Neutrophil (primary cell): ENCODE data around the gene NAALAD2.
"Not testable (repeated sequence)": the region's sequence is repeated elsewhere in the genome, so short reads cannot be mapped to it uniquely, and the experiment has no call there.

Source experiments
- H3K27ac ChIP-seq: fragments of 200-600 bp; sonication (generic); 2 replicates; pipeline ENCODE4 v1.5.1; 2016; ENCODE audit warnings: mild to moderate bottlenecking, moderate library complexity
- H3K27me3 ChIP-seq: fragments of 200-600 bp; sonication (generic); 2 replicates; pipeline ENCODE4 v1.6.0; 2016; ENCODE audit warnings: mild to moderate bottlenecking
- H3K36me3 ChIP-seq: fragments of 200-600 bp; sonication (generic); 2 replicates; pipeline ENCODE4 v1.5.1; 2017
- H3K4me1 ChIP-seq, 2 experiments: fragments of 200-600 bp in 1 of 2; sonication (generic) in 1 of 2; 1 replicate in 1 of 2; 2 replicates in 1 of 2; pipeline versions ENCODE4 v1.5.1 to v1.6.1; 2013 to 2016; ENCODE audit warnings: low read depth in 1 of 2, low read length in 1 of 2, mild to moderate bottlenecking in 1 of 2, moderate library complexity in 1 of 2; ENCODE audit not compliant: control insufficient read depth in 1 of 2, insufficient read depth in 1 of 2
- H3K4me3 ChIP-seq, 2 experiments: fragments of 200-600 bp in 1 of 2; sonication (generic) in 1 of 2; 1 replicate in 1 of 2; 2 replicates in 1 of 2; pipeline ENCODE4 v1.5.1; 2013 to 2016; ENCODE audit warnings: low read depth in 1 of 2, low read length in 1 of 2, mild to moderate bottlenecking in 1 of 2, moderate library complexity in 1 of 2
- H3K9me3 ChIP-seq: fragments of 200-600 bp; sonication (generic); 2 replicates; pipeline ENCODE4 v1.5.1; 2016
- TF ChIP-seq, protein P1 (sequence below): fragments of 200-600 bp; sonication (generic); IDR thresholded peaks from 2 replicates; pipeline ENCODE4 v1.5.1; 2016; ENCODE audit warnings: antibody characterized with exemption

NAALAD2 gene

GRCh38 chr11:90134478-90135003, at the start of gene NAALAD2:
Gene NAALAD2 (plus strand): TSS chr11:90134663. CDS start chr11:90134759, 96 bp downstream.
- H3K4me3 ChIP-seq: no peak within 1 kb of the TSS
- TF ChIP-seq, protein P1, sequence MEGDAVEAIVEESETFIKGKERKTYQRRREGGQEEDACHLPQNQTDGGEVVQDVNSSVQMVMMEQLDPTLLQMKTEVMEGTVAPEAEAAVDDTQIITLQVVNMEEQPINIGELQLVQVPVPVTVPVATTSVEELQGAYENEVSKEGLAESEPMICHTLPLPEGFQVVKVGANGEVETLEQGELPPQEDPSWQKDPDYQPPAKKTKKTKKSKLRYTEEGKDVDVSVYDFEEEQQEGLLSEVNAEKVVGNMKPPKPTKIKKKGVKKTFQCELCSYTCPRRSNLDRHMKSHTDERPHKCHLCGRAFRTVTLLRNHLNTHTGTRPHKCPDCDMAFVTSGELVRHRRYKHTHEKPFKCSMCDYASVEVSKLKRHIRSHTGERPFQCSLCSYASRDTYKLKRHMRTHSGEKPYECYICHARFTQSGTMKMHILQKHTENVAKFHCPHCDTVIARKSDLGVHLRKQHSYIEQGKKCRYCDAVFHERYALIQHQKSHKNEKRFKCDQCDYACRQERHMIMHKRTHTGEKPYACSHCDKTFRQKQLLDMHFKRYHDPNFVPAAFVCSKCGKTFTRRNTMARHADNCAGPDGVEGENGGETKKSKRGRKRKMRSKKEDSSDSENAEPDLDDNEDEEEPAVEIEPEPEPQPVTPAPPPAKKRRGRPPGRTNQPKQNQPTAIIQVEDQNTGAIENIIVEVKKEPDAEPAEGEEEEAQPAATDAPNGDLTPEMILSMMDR: no peak
- H3K27me3 ChIP-seq: peaks cover 42% of the 10 kb centered on the region
- H3K27ac ChIP-seq: no peak within 1 kb of the TSS
- H3K9me3 ChIP-seq: no peaks in the 10 kb centered on the region
- no peaks in the 10 kb centered on the region for H3K4me1 ChIP-seq
- no peaks in the 10 kb centered on the region for H3K36me3 ChIP-seq

GRCh38 chr11:90085650-90086049, 48.8 kb upstream of the NAALAD2 start, which contains the start of gene UBTFL1:
Gene UBTFL1 (plus strand): TSS chr11:90085950. CDS start chr11:90085950, 0 bp downstream.
- H3K27me3 ChIP-seq, H3K4me3 ChIP-seq, H3K9me3 ChIP-seq, H3K36me3 ChIP-seq, H3K4me1 ChIP-seq, H3K27ac ChIP-seq: not testable (repeated sequence)

DNA sequence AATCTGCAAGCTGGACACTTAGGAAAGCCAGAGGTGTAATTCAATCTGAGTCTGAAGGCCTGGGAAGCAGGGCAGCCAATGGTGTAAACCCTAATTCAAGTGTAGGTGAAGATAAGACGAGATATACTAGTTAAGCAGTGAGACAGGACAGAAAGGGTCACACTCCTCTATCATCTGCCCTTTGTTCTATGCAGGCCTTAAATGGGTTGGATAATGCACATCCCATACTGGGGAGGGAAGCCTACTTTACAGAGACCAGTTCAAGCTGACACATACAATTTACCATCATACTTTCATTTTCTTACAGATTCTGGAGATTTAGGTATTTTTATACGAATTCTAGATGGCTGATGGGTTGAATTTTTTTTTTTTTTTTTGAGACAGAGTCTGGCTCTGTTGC, 45.7 kb upstream of the NAALAD2 start:
- H3K27ac ChIP-seq, H3K27me3 ChIP-seq, H3K36me3 ChIP-seq, H3K9me3 ChIP-seq, H3K4me3 ChIP-seq, H3K4me1 ChIP-seq: not testable (repeated sequence)

DNA sequence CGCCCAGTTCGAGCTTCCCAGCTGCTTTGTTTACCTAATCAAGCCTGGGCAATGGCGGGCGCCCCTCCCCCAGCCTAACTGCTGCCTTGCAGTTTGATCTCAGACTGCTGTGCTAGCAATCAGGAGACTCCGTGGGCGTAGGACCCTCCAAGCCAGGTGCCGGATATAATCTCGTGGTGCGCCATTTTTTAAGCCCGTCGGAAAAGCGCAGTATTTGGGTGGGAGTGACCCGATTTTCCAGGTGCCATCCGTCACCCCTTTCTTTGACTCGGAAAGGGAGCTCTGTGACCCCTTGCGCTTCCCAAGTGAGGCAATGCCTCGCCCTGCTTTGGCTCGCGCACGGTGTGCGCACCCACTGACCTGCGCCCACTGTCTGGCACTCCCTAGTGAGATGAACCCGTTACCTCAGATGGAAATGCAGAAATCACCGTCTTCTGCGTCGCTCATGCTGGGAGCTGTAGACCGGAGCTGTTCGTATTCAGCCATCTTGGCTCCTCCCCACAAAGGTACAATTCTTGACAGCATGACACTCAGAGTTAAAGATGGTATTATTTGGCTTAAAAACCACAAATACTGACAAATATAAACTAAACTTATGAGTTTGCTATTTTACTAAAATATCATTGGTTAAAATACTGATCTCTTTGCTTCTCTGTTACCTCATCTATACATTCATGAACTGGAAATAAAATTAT, 39.1 kb upstream of the NAALAD2 start:
- H3K36me3 ChIP-seq, H3K27ac ChIP-seq, H3K27me3 ChIP-seq, H3K9me3 ChIP-seq, H3K4me3 ChIP-seq, H3K4me1 ChIP-seq: not testable (repeated sequence)

DNA sequence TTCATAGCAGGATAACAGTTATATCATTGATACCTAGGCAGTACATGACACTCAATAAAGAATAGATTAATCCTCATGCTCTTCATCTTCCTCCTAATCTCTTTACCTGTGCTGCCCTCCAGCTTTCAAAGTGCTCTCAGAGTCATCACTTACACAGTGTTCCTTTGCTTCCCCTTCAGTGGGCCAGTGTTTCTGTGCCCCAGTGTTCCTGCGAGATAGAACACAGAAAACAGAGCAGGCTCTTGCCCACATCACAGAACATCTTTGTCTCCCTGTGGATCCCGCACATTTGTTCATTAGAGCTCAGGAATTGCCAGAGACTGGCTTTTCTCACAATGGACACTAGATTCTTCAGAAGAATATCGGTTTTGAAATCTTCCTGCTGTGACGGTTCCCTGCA, 36.2 kb upstream of the NAALAD2 start:
- H3K4me3 ChIP-seq, H3K4me1 ChIP-seq, H3K27me3 ChIP-seq, H3K9me3 ChIP-seq, H3K27ac ChIP-seq, H3K36me3 ChIP-seq: not testable (repeated sequence)

DNA sequence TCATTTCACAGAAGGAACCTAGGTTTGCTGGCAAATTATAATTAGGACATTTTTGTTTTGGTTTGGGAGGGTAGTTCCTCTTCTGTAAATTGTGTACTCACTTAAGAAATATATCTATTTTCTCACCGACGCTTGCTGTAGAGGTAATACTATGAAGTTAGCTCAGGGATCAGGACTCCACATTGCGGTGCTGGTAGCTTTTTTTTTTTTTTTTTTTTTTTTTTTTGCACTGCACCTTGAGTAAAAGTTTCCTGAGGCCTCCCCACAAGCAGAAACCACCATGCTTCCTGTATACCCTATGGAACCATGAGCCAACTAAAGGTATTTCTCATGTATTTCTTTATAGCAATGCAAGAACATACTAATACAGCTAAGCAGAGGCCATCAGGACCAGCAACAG, 34.0 kb upstream of the NAALAD2 start:
- Histone ChIP-seq H3K4me3 (no peak overlapping the region), H3K9me3 (no peaks in the 10 kb centered on the region), H3K27me3 (no peaks in the 10 kb centered on the region), H3K4me1 (peaks cover 0 to 7% of the 10 kb centered on the region in 2 experiments), H3K27ac (no peak overlapping the region), H3K36me3 (no peaks in the 10 kb centered on the region)
- TF ChIP-seq, protein P1: no peak

DNA sequence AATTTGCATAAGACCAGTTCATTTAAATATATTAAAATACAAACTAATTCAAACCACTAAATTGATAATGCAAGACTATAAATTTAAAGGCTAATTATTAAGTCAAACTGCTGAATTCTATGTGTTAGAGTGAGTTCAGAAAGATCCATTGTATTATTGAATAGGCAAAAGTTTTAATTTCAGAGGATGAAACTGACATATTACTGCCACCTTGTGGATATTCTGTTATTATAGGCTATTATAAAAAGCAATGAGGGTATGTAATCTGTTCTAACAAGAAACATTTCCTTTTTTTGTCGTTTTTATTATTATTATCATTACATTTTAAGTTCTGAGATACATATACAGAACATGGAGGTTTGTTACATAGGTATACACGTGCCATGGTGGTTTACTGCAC, 20.9 kb upstream of the NAALAD2 start:
- no peaks in the 10 kb centered on the region for H3K36me3 ChIP-seq
- TF ChIP-seq, protein P1: no peak
- H3K4me3 ChIP-seq: no peak overlapping the region
- no peaks in the 10 kb centered on the region for H3K9me3 ChIP-seq
- no peaks in the 10 kb centered on the region for H3K4me1 ChIP-seq
- no peaks in the 10 kb centered on the region for H3K27me3 ChIP-seq
- H3K27ac ChIP-seq: no peak overlapping the region
